ENCODE data around the gene TSPAN5. TPM values are rescaled to one million over a fixed set of nuclear protein-coding genes. Genes with fewer than 3 reads are reported as not detected.

The TSPAN5 gene
- total and polyA plus RNA-seq, 2 of the 4 experiments (the other 2 are of a cell fraction) = 64.8 to 79.6 TPM

GRCh38 chr4:98504091-98504490, 154.3 kb downstream of the TSPAN5 start:
- no peak overlapping the region for H2BK5ac ChIP-seq (ENCODE audit: low read depth, low read length, poor library complexity, severe bottlenecking)
- no peak overlapping the region for H2BK20ac ChIP-seq (ENCODE audit: low read depth, low read length)
- peaks cover 5% of the 10 kb centered on the region for H3K4me1 ChIP-seq (ENCODE audit: control insufficient read depth, insufficient read depth, low read length)
- BruUV-seq (replicated peaks) = no TSS peak
- no peak overlapping the region for H4K91ac ChIP-seq (ENCODE audit: insufficient read depth, low read depth, low read length)
- H3K23ac ChIP-seq (ENCODE audit: low read depth, low read length) = no peak overlapping the region
- H2BK15ac ChIP-seq (ENCODE audit: low read depth, low read length) = no peak overlapping the region
- no peak overlapping the region for H2BK120ac ChIP-seq (ENCODE audit: low read depth, low read length)
- H3K9me3 ChIP-seq (ENCODE audit: control insufficient read depth, insufficient read depth, low read length) = no peaks in the 10 kb centered on the region
- H3K4me3 ChIP-seq (ENCODE audit: insufficient read depth, low read depth, low read length) = no peak overlapping the region
- peaks cover 3% of the 10 kb centered on the region; the same call in 1 of the 2 replicates for H3K9me1 ChIP-seq (ENCODE audit: insufficient read depth, low read length)
- peaks cover 37 to 53% of the 10 kb centered on the region in 2 experiments for H3K79me1 ChIP-seq (ENCODE audit: low read depth in 1 of 2, low read length in 2 of 2)
- H3K18ac ChIP-seq (ENCODE audit: low read depth, low read length) = no peak overlapping the region
- no peak overlapping the region for H4K5ac ChIP-seq (ENCODE audit: low read depth, low read length)
- H2AK5ac ChIP-seq (ENCODE audit: low read depth, low read length) = no peak overlapping the region
- no peak overlapping the region for H2AFZ ChIP-seq (replicated peaks; ENCODE audit: low read length, poor library complexity)
- ATAC-seq (ENCODE audit: low read depth) (no peak), DNase-seq (no peak)
- dilution Hi-C loops (cut with HindIII; ENCODE audit: low sequenced_read_pairs, unreplicated experiment) = no loop called here
- no peak overlapping the region for H3K14ac ChIP-seq (replicated peaks; ENCODE audit: low read depth, low read length)
- H3K4ac ChIP-seq (ENCODE audit: low read depth, low read length) = no peak overlapping the region
- in situ Hi-C loops (cut with MboI; ENCODE audit: low sequenced_read_pairs) = no loop called here
- no peaks in the 10 kb centered on the region for H4K20me1 ChIP-seq (ENCODE audit: insufficient read depth, low read length)
- no peak overlapping the region for H3K9ac ChIP-seq (ENCODE audit: low read depth, low read length)
- H4K8ac ChIP-seq (ENCODE audit: low read depth in 2 of 2, low read length in 2 of 2) = no peak overlapping the region
- POLR2A ChIA-PET (ENCODE audit: unreplicated experiment) = interaction anchor here (0.6 kb wide), 1 partner anchor 8 kb away, joined by 8 read pairs; no protein-coding TSS in a partner anchor
- no peak overlapping the region for H3K27ac ChIP-seq (ENCODE audit: insufficient read depth, low read length)
- no peak overlapping the region for H2AK9ac ChIP-seq (replicated peaks; ENCODE audit: low read depth, low read length, poor library complexity)
- no peak overlapping the region for H3K56ac ChIP-seq (ENCODE audit: extremely low read depth, insufficient read depth, low read length)
- no peak overlapping the region for H3K4me2 ChIP-seq (ENCODE audit: low read depth, low read length)
- peaks cover 14% of the 10 kb centered on the region for H3K36me3 ChIP-seq (ENCODE audit: control insufficient read depth, insufficient read depth, low read length)
- TF ChIP-seq CHD1 (IDR thresholded peaks at IDR 0.05; ENCODE audit: low read depth, low read length) = no peak
- TF ChIP-seq MAFK (IDR thresholded peaks at IDR 0.05; ENCODE audit: low read depth, low read length) = no peak
- TF ChIP-seq MAZ (IDR thresholded peaks at IDR 0.05; ENCODE audit: borderline replicate concordance, low read depth, low read length) = no peak
- TF ChIP-seq SMC3 (IDR thresholded peaks at IDR 0.05; ENCODE audit: low read depth, low read length) = no peak
- no peak for TF ChIP-seq RAD21 (IDR thresholded peaks at IDR 0.05; ENCODE audit: low read length)
- TF ChIP-seq POLR2A (IDR thresholded peaks at IDR 0.05; ENCODE audit: low read depth, low read length) = no peak
- no peak for TF ChIP-seq CEBPB (IDR thresholded peaks at IDR 0.05; ENCODE audit: low read depth, low read length)
- intact Hi-C loops (cut with micrococcal nuclease) = no loop called here
- H3K27me3 ChIP-seq (ENCODE audit: control insufficient read depth, insufficient read depth, low read length) = no peaks in the 10 kb centered on the region
- no CpG with 5 or more reads among the region's 2 CpGs for WGBS, 2 experiments (ENCODE audit: extremely low coverage in 2 of 2, insufficient read length in 1 of 2)
- CTCF ChIA-PET = no interaction called here

Measured in IMR-90 (cell line).